HFFc6 (cell line): ENCODE measurements around the gene ITPR3. TPM values are rescaled to one million over a fixed set of nuclear protein-coding genes. Genes with fewer than 3 reads are reported as not detected.

Experiments
- DNase-seq: peaks from one replicate; pipeline ENCODE4 v3.0.0-alpha.2; 2018
- H3K27ac Mint-ChIP-seq: 2 replicates; pipeline ENCODE4 v1.8.0; 2020; ENCODE audit warnings: mild to moderate bottlenecking, mixed read lengths
- H3K27me3 Mint-ChIP-seq: 2 replicates; pipeline ENCODE4 v1.8.0; 2021; ENCODE audit warnings: mild to moderate bottlenecking, moderate library complexity, mixed read lengths; ENCODE audit not compliant: insufficient read depth
- H3K36me3 Mint-ChIP-seq: 2 replicates; pipeline ENCODE4 v1.8.0; 2021; ENCODE audit warnings: low read depth, mixed read lengths
- H3K4me1 Mint-ChIP-seq: 2 replicates; pipeline ENCODE4 v1.8.0; 2020; ENCODE audit warnings: low read depth, mixed read lengths
- H3K4me3 Mint-ChIP-seq: 2 replicates; pipeline ENCODE4 v1.8.0; 2020; ENCODE audit warnings: mild to moderate bottlenecking, moderate library complexity, mixed read lengths
- H3K9me3 Mint-ChIP-seq: 2 replicates; pipeline ENCODE4 v1.8.0; 2020; ENCODE audit warnings: mild to moderate bottlenecking, mixed read lengths
- CTCF ChIP-seq: fragments of 200-600 bp; sonication (generic); IDR thresholded peaks from 2 replicates; pipeline ENCODE4 v1.5.0; 2021; ENCODE audit warnings: antibody characterized with exemption, mild to moderate bottlenecking
- total RNA-seq, 6 experiments: library from RNA; stranded (reverse); fragmentation: NEBNext Ultra II Directional; extraction: Animal tissue kit (Norgen Biotek cat#: 25700); gene quantifications; 2 replicates in 1 of 6; 3 replicates in 5 of 6; pipeline ENCODE4 v1.2.3, GENCODE V29; 2021

ITPR3 gene
- total RNA-seq, 6 experiments from 2014 or later = 20.2 to 30.3 (median 26.9) TPM

- H3K9me3 Mint-ChIP-seq = no peaks in the 10 kb centered on the region
- no peaks in the 10 kb centered on the region; the same call in 1 of the 2 replicates for H3K4me1 Mint-ChIP-seq
- no peak for TF ChIP-seq CTCF
- H3K27ac Mint-ChIP-seq = no peak overlapping the region
- peaks cover 4% of the 10 kb centered on the region for H3K27me3 Mint-ChIP-seq
- H3K36me3 Mint-ChIP-seq = no peaks in the 10 kb centered on the region
- no peak overlapping the region for H3K4me3 Mint-ChIP-seq
- DNase-seq = no peak
Measured at GRCh38 chr6:33738153-33738552, 117.0 kb downstream of the ITPR3 start.

DNA sequence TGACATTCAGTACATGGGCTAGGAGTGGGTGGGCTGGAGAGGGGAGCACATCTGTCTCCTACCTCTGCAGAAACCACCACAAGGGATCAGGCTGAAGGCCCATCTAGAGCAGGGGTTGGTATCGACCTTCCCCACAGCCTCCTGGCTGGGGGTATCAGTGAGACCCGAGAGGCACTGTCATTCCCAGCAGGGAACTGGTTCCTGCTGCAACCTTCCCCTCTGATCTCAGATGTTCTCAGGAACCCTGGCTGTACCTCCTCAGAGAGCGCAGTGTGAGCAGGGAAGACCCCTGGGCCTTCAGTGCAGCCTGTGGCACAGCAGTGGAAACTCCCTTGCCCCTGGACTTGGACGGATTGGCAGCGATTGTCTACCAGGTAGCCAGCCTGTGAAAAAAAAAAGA is 117.8 kb downstream of the ITPR3 start:
- no peak for TF ChIP-seq CTCF

DNA sequence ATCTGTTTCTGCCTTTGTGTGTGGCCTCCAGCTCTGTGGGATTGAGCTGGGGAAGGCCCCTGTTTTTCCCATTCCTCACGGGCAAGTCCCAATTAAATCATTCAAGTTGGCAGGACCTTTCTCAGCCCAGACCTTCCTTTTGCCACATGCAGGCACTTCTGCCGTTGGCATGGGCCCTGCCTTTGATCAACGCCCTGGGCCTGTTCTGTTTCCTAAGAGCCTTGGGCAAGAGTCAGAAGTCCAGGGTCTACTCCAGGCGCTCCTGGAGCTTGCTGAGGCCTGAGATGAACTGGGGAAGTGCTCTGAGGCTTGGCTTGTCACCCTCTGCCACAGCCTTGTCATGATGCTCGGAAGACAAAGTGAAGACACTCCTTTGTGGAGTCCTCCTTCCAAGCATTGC is 118.4 kb downstream of the ITPR3 start:
- Mint-ChIP-seq H3K27me3 (no peaks in the 10 kb centered on the region; the same call in 1 of the 2 replicates), H3K27ac (no peak overlapping the region), H3K36me3 (no peaks in the 10 kb centered on the region), H3K4me1 (no peaks in the 10 kb centered on the region; the same call in 1 of the 2 replicates), H3K4me3 (no peak overlapping the region), H3K9me3 (no peaks in the 10 kb centered on the region)
- no peak for DNase-seq
- TF ChIP-seq CTCF = no peak

More for the DNA sequence above, 117.8 kb downstream of the ITPR3 start:
- H3K9me3 Mint-ChIP-seq = no peaks in the 10 kb centered on the region
- H3K27ac Mint-ChIP-seq = no peak overlapping the region
- DNase-seq = no peak
- no peaks in the 10 kb centered on the region for H3K36me3 Mint-ChIP-seq
- H3K4me1 Mint-ChIP-seq = no peaks in the 10 kb centered on the region; the same call in 1 of the 2 replicates
- H3K27me3 Mint-ChIP-seq = no peaks in the 10 kb centered on the region; the same call in 1 of the 2 replicates
- no peak overlapping the region for H3K4me3 Mint-ChIP-seq

GRCh38 chr6:33740204-33740608 is 119.1 kb downstream of the ITPR3 start:
- Mint-ChIP-seq H3K4me3 (no peak overlapping the region), H3K9me3 (no peaks in the 10 kb centered on the region), H3K4me1 (peaks cover 5% of the 10 kb centered on the region), H3K36me3 (no peaks in the 10 kb centered on the region), H3K27me3 (no peaks in the 10 kb centered on the region; the same call in 1 of the 2 replicates), H3K27ac (no peak overlapping the region)
- no peak for DNase-seq
- TF ChIP-seq CTCF = no peak

DNA sequence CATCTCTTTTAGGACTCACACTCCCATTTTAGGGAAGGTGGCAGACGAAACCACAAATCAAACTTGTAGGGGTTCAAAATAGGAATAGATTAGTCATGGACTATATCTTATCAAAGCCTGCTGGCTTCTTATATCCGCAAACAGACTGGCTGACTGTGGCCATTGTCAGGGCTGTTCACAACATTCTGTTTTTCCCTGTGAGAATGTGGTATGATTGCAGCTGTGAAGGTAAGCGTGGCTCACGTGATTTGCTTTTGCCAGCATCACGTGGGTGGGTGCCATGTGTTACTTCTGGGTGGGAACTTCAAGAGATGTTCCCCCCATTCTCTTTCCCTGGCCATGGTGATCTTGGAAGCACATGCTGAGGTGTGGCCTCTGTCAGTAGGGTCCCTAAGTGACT is 119.7 kb downstream of the ITPR3 start:
- no peak for DNase-seq

More for the DNA sequence above, 119.7 kb downstream of the ITPR3 start:
- no peak overlapping the region for H3K4me3 Mint-ChIP-seq
- TF ChIP-seq CTCF = no peak
- H3K9me3 Mint-ChIP-seq = no peaks in the 10 kb centered on the region
- no peak overlapping the region for H3K27ac Mint-ChIP-seq
- H3K4me1 Mint-ChIP-seq = peaks cover 11% of the 10 kb centered on the region
- H3K27me3 Mint-ChIP-seq = no peaks in the 10 kb centered on the region; the same call in 1 of the 2 replicates
- no peaks in the 10 kb centered on the region for H3K36me3 Mint-ChIP-seq
